Measurements from ENCODE around the gene NAA38. TPM values are rescaled to one million over a fixed set of nuclear protein-coding genes. Genes with fewer than 3 reads are reported as not detected.
"Not testable (repeated sequence)": the region's sequence is repeated elsewhere in the genome, so short reads cannot be mapped to it uniquely, and the experiment has no call there.

The NAA38 gene
- total RNA-seq, 2 experiments from 2014 or later, result 15.4 to 16.3 TPM

DNA sequence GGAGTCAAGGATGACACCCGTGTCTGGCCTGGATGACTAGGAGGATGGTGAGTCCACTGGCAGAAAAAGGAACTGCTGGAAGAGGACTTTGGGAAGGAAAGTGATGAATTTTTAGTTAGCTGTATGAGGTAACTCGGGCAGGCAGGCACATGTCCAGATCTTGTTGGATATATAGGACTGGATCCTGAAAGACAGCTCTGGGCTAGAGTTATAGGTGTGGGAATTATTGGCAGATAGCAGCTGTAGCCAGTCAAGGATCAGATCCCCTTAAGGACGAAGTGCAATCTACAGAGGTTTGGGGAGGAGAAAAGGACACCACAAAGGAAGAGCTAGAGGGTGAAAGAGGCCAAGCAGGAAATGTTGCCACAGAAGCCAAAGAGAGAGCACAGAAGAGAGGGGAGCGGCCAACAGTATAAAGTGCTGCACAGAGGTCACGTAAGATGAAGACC, 10.5 kb upstream of the NAA38 start:
- ChIA-PET POLR2A (interaction anchor here (0.7 to 2.9 kb wide), 7 partner anchors 11 to 181 kb away, joined by 3 to 20 read pairs (median 3); partner anchors contain the start of genes CNTROB, NAA38, RNF227 and TP53), CTCF (interaction anchor here (1.1 to 4.9 kb wide), 3 partner anchors 10 to 45 kb away, joined by 3 to 17 read pairs (median 6); no protein-coding TSS in a partner anchor)
- H3K4me1 Mint-ChIP-seq (ENCODE audit: low read depth), result peaks cover 32% of the 10 kb centered on the region
- H3K36me3 ChIP-seq (ENCODE audit: insufficient read depth, low read length), result peaks cover 3% of the 10 kb centered on the region
- H3K27me3 Mint-ChIP-seq, result no peaks in the 10 kb centered on the region
- no peaks in the 10 kb centered on the region for H3K9me3 Mint-ChIP-seq
- no peaks in the 10 kb centered on the region for H3K9me3 ChIP-seq (ENCODE audit: control insufficient read depth in 1 of 2, insufficient read depth in 1 of 2, low read length in 2 of 2)
- peak overlapping the region; percentile 9 for H3K4me3 Mint-ChIP-seq
- H3K4me3 ChIP-seq (ENCODE audit: low read length), result peak overlapping the region; percentile 26
- peak; percentile 78 for ATAC-seq (ENCODE audit: poor library complexity)
- peak in 3 of 14 experiments; percentile 38 to 49 (median 47) for DNase-seq
- intact Hi-C loops (cut with DNase I, micrococcal nuclease), result loop anchor here (10.0 kb wide), 1 partner anchor 47 kb away; the partner anchor contains the start of gene RNF227 (in 2 of the 2)
- peak overlapping the region; percentile 62 for H3K27ac Mint-ChIP-seq
- TF ChIP-seq, protein P1, sequence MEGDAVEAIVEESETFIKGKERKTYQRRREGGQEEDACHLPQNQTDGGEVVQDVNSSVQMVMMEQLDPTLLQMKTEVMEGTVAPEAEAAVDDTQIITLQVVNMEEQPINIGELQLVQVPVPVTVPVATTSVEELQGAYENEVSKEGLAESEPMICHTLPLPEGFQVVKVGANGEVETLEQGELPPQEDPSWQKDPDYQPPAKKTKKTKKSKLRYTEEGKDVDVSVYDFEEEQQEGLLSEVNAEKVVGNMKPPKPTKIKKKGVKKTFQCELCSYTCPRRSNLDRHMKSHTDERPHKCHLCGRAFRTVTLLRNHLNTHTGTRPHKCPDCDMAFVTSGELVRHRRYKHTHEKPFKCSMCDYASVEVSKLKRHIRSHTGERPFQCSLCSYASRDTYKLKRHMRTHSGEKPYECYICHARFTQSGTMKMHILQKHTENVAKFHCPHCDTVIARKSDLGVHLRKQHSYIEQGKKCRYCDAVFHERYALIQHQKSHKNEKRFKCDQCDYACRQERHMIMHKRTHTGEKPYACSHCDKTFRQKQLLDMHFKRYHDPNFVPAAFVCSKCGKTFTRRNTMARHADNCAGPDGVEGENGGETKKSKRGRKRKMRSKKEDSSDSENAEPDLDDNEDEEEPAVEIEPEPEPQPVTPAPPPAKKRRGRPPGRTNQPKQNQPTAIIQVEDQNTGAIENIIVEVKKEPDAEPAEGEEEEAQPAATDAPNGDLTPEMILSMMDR (IDR thresholded peaks at IDR 0.05), result no peak
- H3K27ac ChIP-seq (ENCODE audit: low read depth in 1 of 2, low read length in 2 of 2), result peak overlapping the region in 1 of 2 donors; percentile 52
- peaks cover 5% of the 10 kb centered on the region for H3K36me3 Mint-ChIP-seq (ENCODE audit: low read depth)
- peaks cover 20% of the 10 kb centered on the region for H3K4me1 ChIP-seq (ENCODE audit: insufficient read depth, low read length)
- no peaks in the 10 kb centered on the region for H3K27me3 ChIP-seq (ENCODE audit: control insufficient read depth in 1 of 2, insufficient read depth in 2 of 2, low read length in 2 of 2)

DNA sequence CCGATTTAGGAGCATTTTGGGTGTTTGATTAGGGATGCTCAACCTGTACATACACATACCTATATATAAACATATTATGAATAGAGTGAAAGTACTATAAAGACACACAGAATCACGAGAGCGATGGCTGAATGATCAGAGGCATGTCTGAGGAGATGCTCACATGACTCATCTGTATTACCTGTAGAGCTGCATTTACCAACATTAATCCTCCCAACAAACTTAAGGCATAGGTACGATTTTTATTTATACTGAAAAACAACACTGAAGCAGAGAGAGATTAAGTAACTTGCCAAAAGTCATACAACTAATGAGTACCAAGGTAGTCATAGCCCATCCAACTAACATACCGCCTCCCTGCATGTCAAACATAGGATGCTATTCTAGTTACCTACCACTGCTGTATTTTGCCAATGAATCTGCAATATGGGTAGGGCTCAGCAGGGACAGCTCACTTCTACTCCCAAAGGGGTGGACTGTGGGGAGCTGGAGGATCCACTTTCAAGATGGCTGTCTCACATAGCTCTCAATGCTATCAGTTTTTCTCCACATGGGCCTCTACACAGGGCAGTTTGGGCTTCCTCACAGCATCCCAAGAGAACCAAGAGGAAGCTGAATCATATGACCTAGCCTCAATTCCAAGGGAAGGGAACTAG, 7.8 kb upstream of the NAA38 start:
- Histone ChIP-seq H3K36me3 (ENCODE audit: insufficient read depth, low read length) (no peaks in the 10 kb centered on the region), H3K27me3 (ENCODE audit: control insufficient read depth in 1 of 2, insufficient read depth in 2 of 2, low read length in 2 of 2) (no peaks in the 10 kb centered on the region), H3K4me3 (ENCODE audit: low read length) (no peak overlapping the region), H3K9me3 (ENCODE audit: control insufficient read depth in 1 of 2, insufficient read depth in 1 of 2, low read length in 2 of 2) (no peaks in the 10 kb centered on the region), H3K27ac (ENCODE audit: low read depth in 1 of 2, low read length in 2 of 2) (no peak overlapping the region), H3K4me1 (ENCODE audit: insufficient read depth, low read length) (peaks cover 20% of the 10 kb centered on the region)
- Mint-ChIP-seq H3K4me1 (ENCODE audit: low read depth) (peaks cover 31% of the 10 kb centered on the region), H3K27me3 (no peaks in the 10 kb centered on the region), H3K4me3 (no peak overlapping the region), H3K27ac (no peak overlapping the region), H3K9me3 (no peaks in the 10 kb centered on the region), H3K36me3 (ENCODE audit: low read depth) (peaks cover 11% of the 10 kb centered on the region)
- intact Hi-C loops (cut with DNase I, micrococcal nuclease), result loop anchor here (5.0 to 10.0 kb wide), 2 partner anchors 50 to 177 kb away; partner anchors contain the start of gene RNF227 (in 2 of the 2)
- POLR2A ChIA-PET, result interaction anchor here (0.7 to 1.9 kb wide), 3 partner anchors 12 to 51 kb away, joined by 4 to 10 read pairs (median 4); partner anchors contain the start of gene RNF227
- ATAC-seq (ENCODE audit: poor library complexity) (no peak), DNase-seq (peak in 1 of 14 experiments; percentile 25)
- TF ChIP-seq, protein P1 (IDR thresholded peaks at IDR 0.05), result no peak
- CTCF ChIA-PET, result interaction anchor here (1.2 to 7.9 kb wide), 3 partner anchors 33 to 192 kb away, joined by 3 to 48 read pairs (median 5); no protein-coding TSS in a partner anchor

DNA sequence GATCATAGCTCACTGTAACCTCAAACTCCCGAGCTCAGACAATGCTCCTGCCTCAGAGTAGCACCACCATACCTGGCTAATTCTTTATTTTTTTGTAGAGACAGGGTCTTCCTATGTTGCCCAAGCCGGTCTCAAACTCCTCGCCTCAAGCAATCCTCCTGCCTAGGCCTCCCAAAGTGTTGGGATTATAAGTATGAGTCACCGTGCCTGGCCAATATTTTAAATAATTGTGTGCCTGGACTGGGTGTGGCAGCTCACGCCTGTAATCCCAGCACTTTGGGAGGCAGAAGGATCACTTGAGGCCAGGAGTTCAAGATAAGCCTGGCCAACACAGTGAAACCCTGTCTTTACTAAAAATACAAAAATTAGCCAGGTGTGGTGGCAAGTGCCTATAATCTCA, 7.0 kb upstream of the NAA38 start:
- not testable (repeated sequence) for H3K27ac Mint-ChIP-seq; H3K4me3 ChIP-seq (ENCODE audit: low read length); H3K27me3 Mint-ChIP-seq; ATAC-seq (ENCODE audit: poor library complexity); H3K9me3 Mint-ChIP-seq; H3K4me3 Mint-ChIP-seq; DNase-seq; H3K27me3 ChIP-seq (ENCODE audit: control insufficient read depth in 1 of 2, insufficient read depth in 2 of 2, low read length in 2 of 2); H3K27ac ChIP-seq (ENCODE audit: low read depth in 1 of 2, low read length in 2 of 2); H3K9me3 ChIP-seq (ENCODE audit: control insufficient read depth in 1 of 2, insufficient read depth in 1 of 2, low read length in 2 of 2); H3K36me3 ChIP-seq (ENCODE audit: insufficient read depth, low read length)
- ChIA-PET POLR2A (interaction anchor here (1.1 to 1.9 kb wide), 4 partner anchors 13 to 51 kb away, joined by 3 to 10 read pairs (median 4); partner anchors contain the start of gene RNF227), CTCF (interaction anchor here (0.6 to 7.9 kb wide), 6 partner anchors 13 to 125 kb away, joined by 3 to 48 read pairs (median 4); no protein-coding TSS in a partner anchor)
- intact Hi-C loops (cut with DNase I, micrococcal nuclease), result loop anchor here (5.0 to 10.0 kb wide), 2 partner anchors 50 to 178 kb away; partner anchors contain the start of gene RNF227 (in 2 of the 2)
- H3K4me1 ChIP-seq (ENCODE audit: insufficient read depth, low read length), result peaks cover 17% of the 10 kb centered on the region
- Mint-ChIP-seq H3K36me3 (ENCODE audit: low read depth) (peaks cover 11% of the 10 kb centered on the region), H3K4me1 (ENCODE audit: low read depth) (peaks cover 31% of the 10 kb centered on the region)

Measured in CD4-positive, alpha-beta T cell (primary cell).